Measurements from ENCODE around the gene ANKRD13A. TPM values are rescaled to one million over a fixed set of nuclear protein-coding genes. Genes with fewer than 3 reads are reported as not detected.

Gene ANKRD13A
- total and polyA plus RNA-seq, 2 of the 13 experiments (the other 11 are each of a cell fraction or from before 2014, with no cell fraction given), result 34.1 to 41.6 TPM

GRCh38 chr12:110079477-110080400 lies 80.5 kb downstream of the ANKRD13A start (continued):
- 0 out of 2 replicates have a peak, but pooled peaks have one; percentile 61 for TF ChIP-seq SMAD9 (CRISPR knock-in tag; IDR thresholded peaks at IDR 0.05)
- peak; percentile 59; the same call in 1 of the 2 replicates for TF ChIP-seq TARDBP (CRISPR knock-in tag; IDR thresholded peaks at IDR 0.05)
- peak; percentile 41; the same call in 1 of the 2 replicates for TF ChIP-seq ZBTB7B (CRISPR knock-in tag; IDR thresholded peaks at IDR 0.05)
- no peak for TF ChIP-seq ZBTB21 (CRISPR knock-in tag; IDR thresholded peaks at IDR 0.05)
- TF ChIP-seq KAT7 (CRISPR knock-in tag; IDR thresholded peaks at IDR 0.05; ENCODE audit: borderline replicate concordance), result no peak
- TF ChIP-seq ZNF530 (CRISPR knock-in tag; IDR thresholded peaks at IDR 0.05; ENCODE audit: low read depth), result no peak
- TF ChIP-seq ZKSCAN8 (CRISPR knock-in tag; IDR thresholded peaks at IDR 0.05; ENCODE audit: borderline replicate concordance), result 0 out of 2 replicates have a peak, but pooled peaks have one; percentile 41
- TF ChIP-seq ZNF33A (CRISPR knock-in tag; IDR thresholded peaks at IDR 0.05; ENCODE audit: borderline replicate concordance), result no peak
- TF ChIP-seq SIN3B (IDR thresholded peaks at IDR 0.05; ENCODE audit: low read length), result 0 out of 2 replicates have a peak, but pooled peaks have one; percentile 12
- TF ChIP-seq SOX5 (CRISPR knock-in tag; IDR thresholded peaks at IDR 0.05; ENCODE audit: borderline replicate concordance), result peak; percentile 97
- no peak for TF ChIP-seq SYNCRIP (IDR thresholded peaks at IDR 0.05; ENCODE audit: insufficient read depth, low read depth, low read length)
- 0 out of 2 replicates have a peak, but pooled peaks have one; percentile 28 for TF ChIP-seq ZNF329 (CRISPR knock-in tag; IDR thresholded peaks at IDR 0.05; ENCODE audit: low read depth)
- TF ChIP-seq ZSCAN29 (CRISPR knock-in tag; conservative IDR thresholded peaks at IDR 0.05), result no peak
- TF ChIP-seq CSRNP2 (CRISPR knock-in tag; conservative IDR thresholded peaks at IDR 0.05; ENCODE audit: low read depth), result no peak
- no peak for TF ChIP-seq MATR3 (CRISPR knock-in tag; IDR thresholded peaks at IDR 0.05)
- TF ChIP-seq FOXC1 (CRISPR knock-in tag; IDR thresholded peaks at IDR 0.05; ENCODE audit: borderline replicate concordance), result peak; percentile 79; the same call in 1 of the 2 replicates
- peak; percentile 90 for TF ChIP-seq SOX13 (IDR thresholded peaks at IDR 0.05)
- TF ChIP-seq SOX13 (CRISPR knock-in tag; conservative IDR thresholded peaks at IDR 0.05 in 1 of 2, IDR thresholded peaks at IDR 0.05 in 1 of 2), result peak in 1 of 2 experiments; percentile 98; a peak in 2 of 4 replicates
- no peak for TF ChIP-seq PHF5A (CRISPR knock-in tag; IDR thresholded peaks at IDR 0.05; ENCODE audit: low read depth, unreplicated experiment)
- TF ChIP-seq ZNF574 (CRISPR knock-in tag; IDR thresholded peaks at IDR 0.05), result peak; percentile 73
- peak; percentile 3; the same call in 1 of the 2 replicates for TF ChIP-seq ZNF776 (CRISPR knock-in tag; IDR thresholded peaks at IDR 0.05)
- TF ChIP-seq E2F5 (CRISPR knock-in tag; conservative IDR thresholded peaks at IDR 0.05), result no peak

Measured in HepG2 (cell line).